ENCODE results near the gene ARMC9.
"Not testable (repeated sequence)": the region's sequence is repeated elsewhere in the genome, so short reads cannot be mapped to it uniquely, and the experiment has no call there.

Gene ARMC9

GRCh38 chr2:231348173-231348572 is 149.7 kb downstream of the ARMC9 start (continued):
- no peak for TF ChIP-seq TSHZ2 (CRISPR knock-in tag; IDR thresholded peaks at IDR 0.05)
- no peak for TF ChIP-seq ZNF565 (CRISPR knock-in tag; conservative IDR thresholded peaks at IDR 0.05; ENCODE audit: low read depth)
- no peak for TF ChIP-seq ZNF8 (CRISPR knock-in tag; IDR thresholded peaks at IDR 0.05)
- TF ChIP-seq CSDC2 (CRISPR knock-in tag; IDR thresholded peaks at IDR 0.05) = no peak
- TF ChIP-seq ZNF70 (CRISPR knock-in tag; IDR thresholded peaks at IDR 0.05) = no peak

GRCh38 chr2:231348704-231349373 is 150.4 kb downstream of the ARMC9 start:
- ATAC-seq = no peak
- TF ChIP-seq BACH2 (CRISPR knock-in tag; IDR thresholded peaks at IDR 0.05; ENCODE audit: borderline replicate concordance) (no peak), ZFP3 (CRISPR knock-in tag; IDR thresholded peaks at IDR 0.05) (no peak), PPARA (CRISPR knock-in tag; IDR thresholded peaks at IDR 0.05; ENCODE audit: borderline replicate concordance) (no peak), ZNF565 (CRISPR knock-in tag; conservative IDR thresholded peaks at IDR 0.05; ENCODE audit: low read depth) (no peak), ZNF8 (CRISPR knock-in tag; IDR thresholded peaks at IDR 0.05) (no peak), OSR1 (CRISPR knock-in tag; IDR thresholded peaks at IDR 0.05) (no peak), SNAI2 (CRISPR knock-in tag; IDR thresholded peaks at IDR 0.05) (no peak), TCF4 (CRISPR knock-in tag; IDR thresholded peaks at IDR 0.05; ENCODE audit: borderline replicate concordance) (no peak), ARNTL (CRISPR knock-in tag; IDR thresholded peaks at IDR 0.05; ENCODE audit: borderline replicate concordance, low read depth) (no peak), RARB (CRISPR knock-in tag; IDR thresholded peaks at IDR 0.05) (no peak), ESRRG (CRISPR knock-in tag; IDR thresholded peaks at IDR 0.05) (no peak), CSRNP3 (CRISPR knock-in tag; IDR thresholded peaks at IDR 0.05) (no peak)

GRCh38 chr2:231349374-231349735 is 150.9 kb downstream of the ARMC9 start:
- ATAC-seq = not testable (repeated sequence)

- TF ChIP-seq CSDC2 (CRISPR knock-in tag; IDR thresholded peaks at IDR 0.05) (no peak), RARB (CRISPR knock-in tag; IDR thresholded peaks at IDR 0.05) (no peak), TSHZ2 (CRISPR knock-in tag; IDR thresholded peaks at IDR 0.05) (no peak), PATZ1 (CRISPR knock-in tag; IDR thresholded peaks at IDR 0.05; ENCODE audit: borderline replicate concordance) (no peak), GLIS3 (CRISPR knock-in tag; IDR thresholded peaks at IDR 0.05) (no peak), TOX (CRISPR knock-in tag; IDR thresholded peaks at IDR 0.05; ENCODE audit: borderline replicate concordance) (no peak), ZNF565 (CRISPR knock-in tag; conservative IDR thresholded peaks at IDR 0.05; ENCODE audit: low read depth) (no peak)
- ATAC-seq = no peak
Measured at GRCh38 chr2:231351648-231352047, 153.2 kb downstream of the ARMC9 start.
